Testis (tissue), 2 donors: ENCODE measurements around the gene BAHCC1.

Experiments used
- POLR2A ChIP-seq: fragments of 450-650 bp; IDR thresholded peaks from one replicate; pipeline ENCODE4 v1.6.1; 2017; ENCODE audit warnings: antibody characterized with exemption, mild to moderate bottlenecking, moderate library complexity
- TF ChIP-seq, protein P1 (sequence below), 3 experiments: fragments of 450-650 bp in 2 of 3; fragments of 200-600 bp in 1 of 3; sonication (generic) in 1 of 3; IDR thresholded peaks; one replicate each; pipeline ENCODE4 v1.5.1; 2016 to 2019; ENCODE audit warnings: antibody characterized with exemption in 3 of 3, mild to moderate bottlenecking in 2 of 3, moderate library complexity in 1 of 3

GRCh38 chr17:81434072-81434471 lies 38.8 kb downstream of the BAHCC1 start:
- TF ChIP-seq, protein P1, sequence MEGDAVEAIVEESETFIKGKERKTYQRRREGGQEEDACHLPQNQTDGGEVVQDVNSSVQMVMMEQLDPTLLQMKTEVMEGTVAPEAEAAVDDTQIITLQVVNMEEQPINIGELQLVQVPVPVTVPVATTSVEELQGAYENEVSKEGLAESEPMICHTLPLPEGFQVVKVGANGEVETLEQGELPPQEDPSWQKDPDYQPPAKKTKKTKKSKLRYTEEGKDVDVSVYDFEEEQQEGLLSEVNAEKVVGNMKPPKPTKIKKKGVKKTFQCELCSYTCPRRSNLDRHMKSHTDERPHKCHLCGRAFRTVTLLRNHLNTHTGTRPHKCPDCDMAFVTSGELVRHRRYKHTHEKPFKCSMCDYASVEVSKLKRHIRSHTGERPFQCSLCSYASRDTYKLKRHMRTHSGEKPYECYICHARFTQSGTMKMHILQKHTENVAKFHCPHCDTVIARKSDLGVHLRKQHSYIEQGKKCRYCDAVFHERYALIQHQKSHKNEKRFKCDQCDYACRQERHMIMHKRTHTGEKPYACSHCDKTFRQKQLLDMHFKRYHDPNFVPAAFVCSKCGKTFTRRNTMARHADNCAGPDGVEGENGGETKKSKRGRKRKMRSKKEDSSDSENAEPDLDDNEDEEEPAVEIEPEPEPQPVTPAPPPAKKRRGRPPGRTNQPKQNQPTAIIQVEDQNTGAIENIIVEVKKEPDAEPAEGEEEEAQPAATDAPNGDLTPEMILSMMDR (IDR thresholded peaks at IDR 0.05), result no peak
- no peak for TF ChIP-seq POLR2A
